Urothelium cell line (cell line): ENCODE data around the gene C9orf85.

ENCODE experiments used
- DNase-seq: peaks from one replicate; pipeline ENCODE4 v3.0.0; 2011; ENCODE audit warnings: low spot score, mixed read lengths
- FAIRE-seq: peaks from 2 replicates; lab custom pipeline; 2011; peaks lifted over from hg19 to GRCh38; lab: Jason Lieb, UNC

The C9orf85 gene

GRCh38 chr9:71901695-71902597, 9.5 kb upstream of the C9orf85 start:
- no peak for FAIRE-seq

GRCh38 chr9:71904076-71904475, 7.4 kb upstream of the C9orf85 start:
- DNase-seq (no peak), FAIRE-seq (no peak)

More at GRCh38 chr9:71901695-71902597, 9.5 kb upstream of the C9orf85 start:
- DNase-seq, result no peak

GRCh38 chr9:71908825-71909224, 2.6 kb upstream of the C9orf85 start:
- no peak for DNase-seq
- no peak for FAIRE-seq

- FAIRE-seq (no peak), DNase-seq (peak; percentile 35)
These were observed 1.4 kb upstream of the C9orf85 start for GRCh38 chr9:71909887-71910649.

- DNase-seq (no peak), FAIRE-seq (no peak)
These were observed 784 bp upstream of the C9orf85 start for GRCh38 chr9:71910650-71911060.

- DNase-seq, result no peak
- no peak for FAIRE-seq
These were observed 483 bp downstream of the C9orf85 start for GRCh38 chr9:71911908-71912335.

- DNase-seq, result no peak
- no peak for FAIRE-seq
These were observed 4.1 kb downstream of the C9orf85 start for GRCh38 chr9:71915495-71915894.

- DNase-seq (no peak), FAIRE-seq (no peak)
These were observed 5.5 kb downstream of the C9orf85 start for GRCh38 chr9:71916834-71917534.

GRCh38 chr9:71918419-71918818, 7.0 kb downstream of the C9orf85 start:
- no peak for FAIRE-seq
- no peak for DNase-seq

GRCh38 chr9:71920456-71921189, 9.2 kb downstream of the C9orf85 start:
- no peak for DNase-seq
- no peak for FAIRE-seq

GRCh38 chr9:71921190-71921814, 9.9 kb downstream of the C9orf85 start:
- FAIRE-seq, result no peak
- no peak for DNase-seq

- FAIRE-seq, result no peak
- no peak for DNase-seq
These were observed 13.1 kb downstream of the C9orf85 start for GRCh38 chr9:71924576-71924975.

- DNase-seq (no peak), FAIRE-seq (no peak)
These were observed 14.4 kb downstream of the C9orf85 start for GRCh38 chr9:71925834-71926233.

- no peak for DNase-seq
- FAIRE-seq, result no peak
These were observed 16.9 kb downstream of the C9orf85 start for GRCh38 chr9:71928376-71928775.

- DNase-seq, result no peak
- FAIRE-seq, result no peak
These were observed 17.4 kb downstream of the C9orf85 start for GRCh38 chr9:71928806-71929205.

- DNase-seq, result no peak
- FAIRE-seq, result no peak
These were observed 17.8 kb downstream of the C9orf85 start for GRCh38 chr9:71929223-71929622.

- DNase-seq, result no peak
- FAIRE-seq, result no peak
These were observed 18.5 kb downstream of the C9orf85 start for GRCh38 chr9:71929791-71930440.

GRCh38 chr9:71931166-71931565, 19.7 kb downstream of the C9orf85 start:
- FAIRE-seq (no peak), DNase-seq (no peak)

- no peak for DNase-seq
- no peak for FAIRE-seq
These were observed 24.6 kb downstream of the C9orf85 start for GRCh38 chr9:71936066-71936465.
